HG02678 (cell line): Measurements from ENCODE around the gene KATNA1.
A peak's percentile ranks its signal among the peaks of the same experiment; 100 is the strongest.

Experiments used
- ATAC-seq: cut with Tn5 transposase; IDR thresholded peaks from one replicate; pipeline ENCODE4 v1.9.1; 2021; ENCODE audit warnings: mild to moderate bottlenecking, moderate library complexity; ENCODE audit not compliant: unreplicated experiment

The KATNA1 gene

DNA sequence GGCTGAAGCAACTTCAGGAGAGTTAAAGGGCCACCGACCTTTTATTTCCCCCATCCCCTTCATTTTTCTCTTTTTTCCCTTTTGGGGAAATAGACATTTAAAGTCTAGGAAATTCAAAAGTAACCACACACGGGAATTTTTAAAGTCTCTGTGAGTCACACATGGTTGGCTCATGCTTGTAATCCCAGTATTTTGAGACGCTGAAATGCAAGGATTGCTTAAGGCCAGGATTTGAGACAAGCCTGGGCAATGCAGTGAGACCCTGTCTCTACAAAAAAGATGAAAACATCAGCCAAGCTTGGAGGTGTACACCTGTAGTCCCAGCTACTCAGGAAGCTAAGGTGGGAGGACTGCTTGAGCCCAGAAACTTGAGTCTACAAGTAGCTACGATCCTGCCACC lies 34.2 kb downstream of the KATNA1 start:
- no peak for ATAC-seq

DNA sequence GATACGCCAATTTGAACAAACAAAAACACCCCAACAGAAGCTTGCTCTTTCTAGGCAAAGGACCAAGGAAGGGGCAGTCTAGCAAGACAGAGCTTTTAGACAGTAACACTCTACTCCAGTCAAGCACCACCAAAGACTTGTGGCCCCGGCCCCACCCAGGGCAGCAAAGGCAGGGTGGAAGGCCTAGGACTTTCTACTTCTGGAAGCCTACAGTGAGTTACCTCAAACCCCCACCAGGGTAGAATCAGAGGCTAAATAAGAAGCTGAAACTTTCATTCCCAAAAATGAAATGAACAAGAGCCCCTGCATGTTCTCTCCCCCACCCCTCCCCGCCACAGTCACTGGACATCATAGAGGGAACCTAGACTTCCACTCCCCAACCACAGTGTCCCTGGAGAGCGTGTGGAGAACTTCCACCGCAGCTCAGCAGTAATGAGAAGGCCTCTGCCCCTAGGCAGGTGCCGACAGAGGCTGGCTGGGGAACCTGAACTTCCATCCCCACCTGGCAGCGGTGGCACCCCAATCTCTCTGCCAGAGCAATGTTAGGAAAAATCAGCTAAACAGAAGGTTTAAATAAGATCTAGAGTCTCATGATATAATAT lies 40.0 kb downstream of the KATNA1 start:
- ATAC-seq: no peak

DNA sequence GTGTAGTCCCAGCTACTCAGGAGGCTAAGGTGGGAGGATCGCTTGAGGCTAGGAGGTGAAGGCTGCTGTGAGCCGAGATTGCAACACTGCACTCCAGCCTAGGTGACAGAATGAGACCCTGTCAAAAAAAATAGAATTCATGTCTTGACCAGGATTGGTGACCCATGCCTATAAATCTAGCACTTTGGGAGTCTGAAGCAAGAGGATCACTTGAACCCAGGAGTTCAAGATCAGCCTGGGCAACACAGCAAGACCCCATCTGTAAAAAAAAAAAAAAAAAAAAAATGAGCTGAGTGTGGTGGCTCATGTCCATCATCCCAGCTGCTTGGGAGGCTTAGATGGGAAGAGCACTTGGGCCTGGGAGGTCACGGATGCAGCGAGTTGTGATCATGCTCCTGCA lies 48.0 kb downstream of the KATNA1 start:
- no peak for ATAC-seq

GRCh38 chr6:149593408-149593807 lies 55.1 kb downstream of the KATNA1 start:
- ATAC-seq: no peak

GRCh38 chr6:149592983-149593382 lies 55.5 kb downstream of the KATNA1 start:
- no peak for ATAC-seq

DNA sequence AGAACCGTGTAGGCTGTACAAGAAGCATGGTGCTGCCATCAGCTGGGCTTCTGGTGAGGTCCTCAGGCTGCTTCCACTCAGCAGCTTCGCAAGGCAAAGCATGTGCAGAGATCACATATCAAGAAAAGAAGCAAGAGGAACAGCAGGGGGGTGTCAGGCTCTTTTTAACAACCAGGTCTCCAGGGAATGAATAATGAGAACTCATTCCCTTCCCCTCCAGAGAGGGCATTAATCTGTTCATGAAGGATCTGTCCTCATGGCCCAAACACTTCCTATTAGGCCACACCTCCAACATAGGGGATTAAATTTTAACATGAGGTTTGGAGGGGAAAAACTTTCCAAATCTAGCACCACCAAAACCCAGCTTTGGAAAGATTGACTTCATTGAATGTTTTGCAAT lies 62.4 kb downstream of the KATNA1 start:
- ATAC-seq: no peak

- no peak for ATAC-seq
Measured at GRCh38 chr6:149581349-149581748, 67.2 kb downstream of the KATNA1 start.

DNA sequence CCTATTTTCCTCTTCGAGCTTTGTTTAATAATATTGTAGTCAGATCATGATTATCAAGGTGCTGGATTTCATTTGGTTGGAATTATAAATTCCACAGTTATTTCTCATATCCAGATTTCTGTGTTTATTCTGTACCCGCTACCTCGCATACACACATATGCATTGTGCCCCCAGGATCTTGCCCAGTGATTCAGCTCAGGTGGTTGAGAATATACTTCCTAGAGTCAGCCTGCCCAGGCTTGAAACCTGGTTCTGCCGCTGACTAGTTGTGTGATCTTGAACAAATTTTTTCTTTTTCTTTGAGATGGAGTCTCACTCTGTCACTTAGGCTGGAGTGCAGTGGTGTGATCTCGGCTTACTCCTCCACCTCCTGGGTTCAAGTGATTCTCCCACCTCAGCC lies 67.6 kb downstream of the KATNA1 start:
- ATAC-seq: no peak

DNA sequence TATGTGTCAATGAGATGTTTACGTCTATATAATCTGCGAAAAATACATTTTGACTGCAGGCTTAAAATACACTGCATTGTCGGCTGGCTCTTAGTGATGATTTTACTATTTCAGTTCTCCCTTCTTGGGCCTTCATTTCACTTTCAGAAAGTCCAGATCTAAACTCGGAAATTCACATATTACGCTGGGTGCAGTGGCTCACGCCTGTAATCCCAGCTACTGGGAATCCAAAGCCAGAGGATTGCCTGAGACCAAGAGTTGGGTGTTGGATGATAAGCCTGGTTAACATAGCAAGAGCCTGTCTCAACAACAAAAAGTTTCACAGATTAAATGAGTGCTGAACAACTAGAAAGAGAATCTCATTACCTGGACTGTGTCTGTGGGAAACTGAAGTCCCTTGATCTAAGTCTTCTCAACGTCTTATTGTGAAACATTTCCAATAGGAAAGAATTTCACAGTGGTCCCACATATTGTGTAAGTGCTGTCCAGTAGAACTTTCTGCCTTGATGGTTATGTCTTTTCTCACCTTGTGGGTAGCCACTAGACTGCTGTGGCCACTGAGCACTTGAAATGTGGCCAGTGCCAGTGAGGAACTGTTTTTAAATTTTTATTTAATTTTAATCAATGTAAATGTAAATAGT lies 80.4 kb downstream of the KATNA1 start:
- no peak for ATAC-seq

- ATAC-seq: no peak
Measured at GRCh38 chr6:149567194-149567586, 81.3 kb downstream of the KATNA1 start.

- peak; percentile 13 for ATAC-seq
Measured at GRCh38 chr6:149566410-149567193, 81.9 kb downstream of the KATNA1 start.

- ATAC-seq: peak; percentile 83
Measured at GRCh38 chr6:149565527-149566409, 82.7 kb downstream of the KATNA1 start, which contains the start of gene GINM1. Gene GINM1, plus strand, starts transcription at chr6:149566375. Its CDS starts 40 bp downstream, at chr6:149566415.

DNA sequence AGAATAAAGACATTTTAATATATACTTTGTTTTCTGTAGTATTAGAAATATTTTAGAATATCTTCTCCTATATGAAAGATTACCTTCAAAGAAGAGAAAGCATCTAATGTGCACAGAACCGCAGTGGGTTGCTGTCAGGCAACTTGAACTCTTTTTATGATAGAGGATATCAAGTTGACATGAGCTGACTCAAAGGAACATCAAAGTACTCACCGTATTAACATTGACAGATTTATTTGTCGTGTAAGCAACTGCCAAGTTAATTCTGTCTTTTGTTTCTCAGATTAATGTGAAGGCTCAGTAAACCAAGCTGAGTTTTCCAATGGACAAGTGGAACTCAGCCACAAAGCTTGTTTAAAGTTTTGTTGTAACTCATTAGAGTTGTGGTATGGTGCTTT lies 84.6 kb downstream of the KATNA1 start:
- no peak for ATAC-seq

GRCh38 chr6:149563203-149563927 lies 85.1 kb downstream of the KATNA1 start:
- ATAC-seq: no peak

- ATAC-seq: no peak
Measured at GRCh38 chr6:149560736-149561135, 87.8 kb downstream of the KATNA1 start.

DNA sequence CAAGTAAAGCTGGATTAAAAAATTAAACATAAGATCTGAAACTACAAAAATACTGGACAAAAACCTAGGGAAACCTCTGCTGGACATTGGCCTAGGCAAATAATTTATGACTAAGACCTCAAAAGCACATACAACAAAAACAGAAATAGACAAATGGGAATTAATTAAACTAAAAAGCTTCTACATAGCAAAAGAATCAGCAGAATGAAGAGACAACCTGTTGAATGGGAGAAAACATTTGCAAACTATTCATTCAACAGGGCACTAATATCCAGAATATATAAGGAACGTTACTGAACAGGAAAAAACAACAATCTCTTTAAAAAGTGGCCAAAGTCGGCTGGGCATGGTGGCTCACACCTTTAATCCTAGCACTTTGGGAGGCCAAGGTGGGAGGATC lies 89.1 kb downstream of the KATNA1 start:
- ATAC-seq: no peak

DNA sequence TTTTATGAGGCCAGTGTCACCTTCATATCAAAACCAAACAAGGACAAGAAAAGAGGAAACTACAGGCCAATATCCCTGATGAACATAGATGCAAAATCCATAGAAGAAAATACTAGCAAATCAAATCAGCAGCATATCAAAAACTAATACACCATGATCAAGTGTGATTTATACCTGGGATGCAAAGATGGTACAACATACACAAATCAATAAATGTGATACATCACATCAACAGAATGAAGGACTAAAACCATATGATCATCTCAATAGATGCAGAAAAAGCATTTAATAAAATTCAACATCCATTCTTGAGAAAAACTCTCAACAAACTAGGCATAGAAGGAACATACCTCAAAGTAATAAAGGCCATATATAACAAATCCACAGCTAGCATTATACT lies 90.5 kb downstream of the KATNA1 start:
- no peak for ATAC-seq

GRCh38 chr6:149551920-149552319 lies 96.6 kb downstream of the KATNA1 start:
- ATAC-seq: no peak

DNA sequence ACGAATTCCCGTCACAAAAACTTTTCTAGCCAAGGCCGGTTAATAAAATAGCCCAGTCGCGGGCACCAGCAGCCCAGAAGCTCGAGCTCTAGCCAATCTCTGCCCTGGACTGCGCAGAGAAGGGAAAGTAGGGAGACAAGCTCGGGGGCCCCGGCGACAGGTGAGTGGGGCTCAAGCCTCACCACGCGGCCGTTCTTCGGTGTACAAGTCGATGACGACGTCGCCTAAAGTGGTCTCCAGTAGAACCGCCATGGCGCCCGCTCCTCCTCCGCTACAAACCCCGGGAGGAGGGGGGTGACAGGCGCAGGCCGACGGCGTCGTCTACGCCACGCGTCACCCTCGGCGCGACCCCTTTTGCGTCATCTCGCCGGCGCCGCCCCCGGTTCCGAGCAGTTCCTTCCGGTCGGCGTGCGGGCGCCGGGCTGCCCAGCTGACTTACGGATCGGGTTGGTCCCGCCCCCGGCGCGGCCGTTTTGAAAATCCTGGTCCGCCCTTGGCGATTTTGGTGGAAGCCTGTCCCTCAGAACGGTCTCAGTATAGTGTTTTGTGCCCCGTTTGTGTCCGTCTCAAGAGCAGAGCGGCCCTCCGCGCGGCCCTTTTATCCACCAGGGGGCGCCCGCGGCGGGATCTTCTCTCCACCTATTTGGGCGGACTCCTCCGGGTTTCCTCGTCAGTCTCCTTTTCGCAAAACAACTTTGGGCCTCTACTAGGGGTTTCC lies 102.6 kb downstream of the KATNA1 start, which contains the start of gene PPIL4:
Gene PPIL4, minus strand, starts transcription at position 290 of the 718 bp plus-strand sequence. Its CDS starts 38 bp downstream, at position 252.
- peak; percentile 93 for ATAC-seq
